SU-DHL-6 (cell line): ENCODE measurements around the gene C19orf73.

Experiments used
- CTCF ChIP-seq: fragments of 200-600 bp; sonication (generic); IDR thresholded peaks from one replicate; pipeline ENCODE4 v1.5.1; 2017; ENCODE audit warnings: antibody characterized with exemption, mild to moderate bottlenecking, low read length, moderate library complexity; ENCODE audit not compliant: insufficient read depth, poor library complexity, severe bottlenecking
- EZH2phosphoT487 ChIP-seq: fragments of 200-600 bp; sonication (generic), shearing (Covaris generic); conservative IDR thresholded peaks from 2 replicates; pipeline ENCODE4 v1.6.1; 2018; ENCODE audit warnings: mild to moderate bottlenecking, antibody characterized with exemption, low read length, moderate library complexity, mixed read lengths

GRCh38 chr19:49118565-49119410 lies at the start of gene C19orf73:
- TF ChIP-seq CTCF (no peak), EZH2phosphoT487 (no peak)
